Prostate gland (tissue), 2 donors: ENCODE data around the gene TRIO. TPM values are rescaled to one million over a fixed set of nuclear protein-coding genes. Genes with fewer than 3 reads are reported as not detected.

Experiments
- DNase-seq: peaks from one replicate; pipeline ENCODE4 v3.0.0-alpha.2; 2019; ENCODE audit warnings: low spot score
- H3K27ac ChIP-seq, 2 donors: fragments of 200-600 bp; sonication (generic); 2 replicates each; pipeline ENCODE4 v1.5.1; 2017 to 2019
- H3K27me3 ChIP-seq: fragments of 200-600 bp; sonication (generic); replicated peaks from 2 replicates; pipeline ENCODE4 v1.5.1; 2019; ENCODE audit not compliant: insufficient read depth
- H3K36me3 ChIP-seq, 2 donors: fragments of 200-600 bp; sonication (generic); 1 replicate in 1 of 2; 2 replicates in 1 of 2; pipeline versions ENCODE4 v1.5.1 to v1.8.1; 2017 to 2019
- H3K4me1 ChIP-seq: fragments of 200-600 bp; sonication (generic); replicated peaks from 2 replicates; pipeline ENCODE4 v1.5.1; 2019
- H3K4me3 ChIP-seq, 2 donors: fragments of 200-600 bp; sonication (generic); 2 replicates each; pipeline ENCODE4 v1.5.1; 2017 to 2019
- H3K9me3 ChIP-seq: fragments of 200-600 bp; sonication (generic); 2 replicates; pipeline ENCODE4 v1.5.1; 2017
- CTCF ChIP-seq, 4 experiments: fragments of 200-600 bp in 2 of 4; fragments of 450-650 bp in 2 of 4; sonication (generic) in 2 of 4; IDR thresholded peaks; 1 replicate in 3 of 4; 2 replicates in 1 of 4; pipeline ENCODE4 v1.5.1; 2016 to 2019; ENCODE audit warnings: antibody characterized with exemption in 4 of 4, mild to moderate bottlenecking in 2 of 4, moderate library complexity in 2 of 4
- POLR2A ChIP-seq: fragments of 450-650 bp; IDR thresholded peaks from one replicate; pipeline ENCODE4 v1.6.1; 2016; ENCODE audit warnings: antibody characterized with exemption, mild to moderate bottlenecking
- POLR2AphosphoS5 ChIP-seq: sonication (generic); formaldehyde crosslinking; IDR thresholded peaks from one replicate; pipeline ENCODE4 v1.6.1; 2017; ENCODE audit warnings: antibody characterized with exemption
- WGBS: methylation state at CpG from one replicate; pipeline ENCODE4 v1.1.5; 2018; 5-methylcytosine and 5-hydroxymethylcytosine counted together
- intact Hi-C: fragments of 100-400 bp; cut with DNase I; formaldehyde crosslinking; loops from one replicate; pipeline ENCODE4 v1.14.2; 2022
- total RNA-seq, 2 donors: library from RNA; depleted of rRNA; stranded (reverse); fragments of >200 nt; gene quantifications; one replicate each; pipeline ENCODE4 v1.1.0, GENCODE V29; 2016

Gene TRIO
- total RNA-seq, 2 donors from 2014 or later: 90.3 to 197 TPM

- peak overlapping the region; percentile 51 to 72 for H3K27ac ChIP-seq
- no peak for DNase-seq
- TF ChIP-seq POLR2AphosphoS5 (peak; percentile 28), POLR2A (no peak)
- WGBS: 39% methylated on average over 8 of the region's 8 CpGs
- no peak overlapping the region for H3K4me3 ChIP-seq
- no peaks in the 10 kb centered on the region for H3K9me3 ChIP-seq
- peaks cover 3% of the 10 kb centered on the region for H3K4me1 ChIP-seq
- H3K27me3 ChIP-seq: no peaks in the 10 kb centered on the region
- H3K36me3 ChIP-seq: no peaks in the 10 kb centered on the region
- intact Hi-C loops: loop anchor here (5.0 kb wide), 1 partner anchor 84 kb away; no protein-coding TSS in a partner anchor
These were observed 40.2 kb downstream of the TRIO start for GRCh38 chr5:14183187-14183939.

GRCh38 chr5:14184082-14184481 is 40.9 kb downstream of the TRIO start:
- DNase-seq: no peak
- 75% methylated on average over 7 of the region's 7 CpGs for WGBS
- intact Hi-C loops: loop anchor here (2.0 to 5.0 kb wide), 2 partner anchors 41 to 83 kb away; partner anchors contain the start of gene TRIO
- H3K4me3 ChIP-seq: no peak overlapping the region
- H3K4me1 ChIP-seq: peaks cover 3% of the 10 kb centered on the region
- H3K27ac ChIP-seq: peak overlapping the region; percentile 36 to 72
- H3K27me3 ChIP-seq: no peaks in the 10 kb centered on the region
- no peaks in the 10 kb centered on the region for H3K36me3 ChIP-seq
- TF ChIP-seq CTCF (IDR thresholded peaks at IDR 0.05): no peak
- no peak for TF ChIP-seq POLR2A
- no peak for TF ChIP-seq POLR2AphosphoS5
- no peaks in the 10 kb centered on the region for H3K9me3 ChIP-seq

GRCh38 chr5:14184725-14185124 is 41.6 kb downstream of the TRIO start:
- peaks cover 3% of the 10 kb centered on the region for H3K4me1 ChIP-seq

GRCh38 chr5:14185326-14186058 is 42.4 kb downstream of the TRIO start:
- no peak overlapping the region for H3K4me3 ChIP-seq
- DNase-seq: no peak
- no peaks in the 10 kb centered on the region for H3K36me3 ChIP-seq
- TF ChIP-seq POLR2A: no peak
- TF ChIP-seq CTCF (IDR thresholded peaks at IDR 0.05): no peak
- no peak for TF ChIP-seq POLR2AphosphoS5
- no peaks in the 10 kb centered on the region for H3K27me3 ChIP-seq
- 38% methylated on average over 7 of the region's 7 CpGs for WGBS
- peaks cover 3% of the 10 kb centered on the region for H3K4me1 ChIP-seq
- no peaks in the 10 kb centered on the region for H3K9me3 ChIP-seq
- intact Hi-C loops: loop anchor here (2.0 kb wide), 1 partner anchor 43 kb away; the partner anchor contains the start of gene TRIO
- H3K27ac ChIP-seq: peak overlapping the region; percentile 72

More at GRCh38 chr5:14184725-14185124, 41.6 kb downstream of the TRIO start:
- Histone ChIP-seq H3K36me3 (no peaks in the 10 kb centered on the region), H3K27me3 (no peaks in the 10 kb centered on the region), H3K4me3 (no peak overlapping the region), H3K27ac (peak overlapping the region; percentile 72), H3K9me3 (no peaks in the 10 kb centered on the region)
- intact Hi-C loops: loop anchor here (2.0 to 5.0 kb wide), 2 partner anchors 42 to 83 kb away; partner anchors contain the start of gene TRIO
- 77% methylated on average over 11 of the region's 11 CpGs for WGBS
- no peak for TF ChIP-seq CTCF (IDR thresholded peaks at IDR 0.05)
- no peak for TF ChIP-seq POLR2AphosphoS5
- no peak for TF ChIP-seq POLR2A
- DNase-seq: no peak

GRCh38 chr5:14186059-14186830 is 43.1 kb downstream of the TRIO start:
- no peak overlapping the region for H3K4me3 ChIP-seq
- peak overlapping the region; percentile 72 for H3K27ac ChIP-seq
- peaks cover 3% of the 10 kb centered on the region for H3K4me1 ChIP-seq
- no peaks in the 10 kb centered on the region for H3K36me3 ChIP-seq
- 82% methylated on average over 7 of the region's 7 CpGs for WGBS
- no peaks in the 10 kb centered on the region for H3K27me3 ChIP-seq
- H3K9me3 ChIP-seq: no peaks in the 10 kb centered on the region
- TF ChIP-seq POLR2A (no peak), POLR2AphosphoS5 (peak; percentile 31)
- intact Hi-C loops: no loop called here
- no peak for DNase-seq
